Thyroid gland (tissue), 4 donors: ENCODE results near the gene CFAP210. TPM values are rescaled to one million over a fixed set of nuclear protein-coding genes. Genes with fewer than 3 reads are reported as not detected.
"Not testable (repeated sequence)": the region's sequence is repeated elsewhere in the genome, so short reads cannot be mapped to it uniquely, and the experiment has no call there.

Source experiments
- DNase-seq, 2 donors: peaks; one replicate each; pipeline ENCODE4 v3.0.0-alpha.2; 2019
- H3K27ac ChIP-seq, 3 donors: fragments of 200-600 bp; sonication (generic); 1 replicate in 2 of 3; 2 replicates in 1 of 3; pipeline ENCODE4 v1.5.1; 2016 to 2019; ENCODE audit warnings: mild to moderate bottlenecking in 1 of 3, moderate library complexity in 1 of 3
- H3K27me3 ChIP-seq: fragments of 200-600 bp; sonication (generic); one replicate; pipeline ENCODE4 v1.5.1; 2019
- H3K36me3 ChIP-seq, 2 donors: fragments of 200-600 bp; sonication (generic); one replicate each; pipeline ENCODE4 v1.5.1; 2016 to 2019
- H3K4me1 ChIP-seq, 2 donors: fragments of 200-600 bp; sonication (generic); one replicate each; pipeline ENCODE4 v1.5.1; 2017 to 2019
- H3K4me3 ChIP-seq, 3 donors: fragments of 200-600 bp; sonication (generic); replicated peaks in 1 of 3; 1 replicate in 2 of 3; 2 replicates in 1 of 3; pipeline ENCODE4 v1.5.1; 2016; ENCODE audit warnings: mild to moderate bottlenecking in 1 of 3
- H3K9me3 ChIP-seq: fragments of 200-600 bp; sonication (generic); one replicate; pipeline ENCODE4 v1.5.1; 2017
- CTCF ChIP-seq, 6 experiments: fragments of 200-600 bp in 3 of 6; fragments of 450-650 bp in 3 of 6; sonication (generic) in 3 of 6; IDR thresholded peaks; one replicate each; pipeline ENCODE4 v1.5.1; 2016 to 2019; ENCODE audit warnings: antibody characterized with exemption in 6 of 6, mild to moderate bottlenecking in 2 of 6, inconsistent platforms in 1 of 6, moderate library complexity in 1 of 6
- POLR2A ChIP-seq, 2 donors: fragments of 450-650 bp; IDR thresholded peaks; one replicate each; pipeline ENCODE4 v1.6.1; 2017; ENCODE audit warnings: antibody characterized with exemption in 2 of 2, mild to moderate bottlenecking in 2 of 2, moderate library complexity in 1 of 2
- WGBS, 2 donors: methylation state at CpG; one replicate each; pipeline ENCODE4 v1.1.5; 2017; 5-methylcytosine and 5-hydroxymethylcytosine counted together
- intact Hi-C: fragments of 100-400 bp; cut with DNase I; formaldehyde crosslinking; loops from one replicate; pipeline ENCODE4 v1.15.1; 2023
- total RNA-seq, 4 donors: library from RNA; depleted of rRNA; stranded (reverse); fragments of >200 nt; gene quantifications; one replicate each; pipeline ENCODE4 v1.2.3, GENCODE V29; 2016

CFAP210 gene
- total RNA-seq, 4 donors from 2014 or later, result 1.6 TPM; not detected in 2

DNA sequence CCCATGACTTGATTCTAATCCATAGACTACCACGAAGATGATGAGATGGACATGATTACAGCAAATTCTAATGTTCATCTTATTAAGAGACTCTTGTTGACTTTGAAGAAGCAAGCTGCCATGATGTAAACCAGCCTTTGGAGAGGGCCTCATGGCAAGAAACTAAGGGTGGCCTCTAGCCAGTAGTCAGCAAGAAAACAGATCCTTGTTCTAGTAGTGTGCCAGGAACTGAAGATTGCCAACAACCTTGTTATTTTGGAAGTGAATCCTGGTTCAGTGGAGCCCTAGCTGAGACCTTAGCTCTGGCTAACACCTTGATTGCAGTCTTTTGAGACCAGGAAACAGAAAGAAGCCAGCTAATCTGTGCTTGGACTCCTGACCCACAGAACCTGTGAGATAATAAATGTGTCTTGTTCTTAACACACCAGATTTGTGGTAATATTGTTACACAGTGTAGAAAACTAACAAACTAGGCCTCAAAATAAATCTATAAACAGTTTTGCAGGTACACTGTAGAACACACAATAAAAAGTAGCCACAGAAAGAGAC lies 10.0 kb upstream of the CFAP210 start:
- H3K36me3 ChIP-seq, result no peaks in the 10 kb centered on the region
- intact Hi-C loops, result loop anchor here (5.0 kb wide), 1 partner anchor 102 kb away; no protein-coding TSS in a partner anchor
- no peaks in the 10 kb centered on the region for H3K27me3 ChIP-seq
- DNase-seq, result no peak
- no peaks in the 10 kb centered on the region for H3K9me3 ChIP-seq
- peaks cover 11 to 13% of the 10 kb centered on the region in 2 donors for H3K4me1 ChIP-seq
- H3K27ac ChIP-seq, result no peak overlapping the region
- 93 to 100% methylated on average over 1 of the region's 1 CpG for WGBS, 2 donors
- TF ChIP-seq POLR2A (IDR thresholded peaks at IDR 0.05) (no peak), CTCF (IDR thresholded peaks at IDR 0.05) (no peak)
- no peak overlapping the region for H3K4me3 ChIP-seq

- TF ChIP-seq CTCF (IDR thresholded peaks at IDR 0.05), result no peak
- no peak for TF ChIP-seq POLR2A (IDR thresholded peaks at IDR 0.05)
- H3K4me1 ChIP-seq, result peaks cover 11 to 13% of the 10 kb centered on the region in 2 donors
- H3K9me3 ChIP-seq, result no peaks in the 10 kb centered on the region
- no peaks in the 10 kb centered on the region for H3K27me3 ChIP-seq
- 56 to 82% methylated on average over 3 of the region's 3 CpGs for WGBS, 2 donors
- no peak for DNase-seq
- intact Hi-C loops, result loop anchor here (5.0 kb wide), 1 partner anchor 101 kb away; no protein-coding TSS in a partner anchor
- no peak overlapping the region for H3K27ac ChIP-seq
- no peak overlapping the region for H3K4me3 ChIP-seq
- H3K36me3 ChIP-seq, result no peaks in the 10 kb centered on the region
Measured at GRCh38 chr2:169702996-169703395, 8.8 kb upstream of the CFAP210 start.

GRCh38 chr2:169699173-169699572 lies 5.0 kb upstream of the CFAP210 start:
- intact Hi-C loops, result loop anchor here (10.0 kb wide), 1 partner anchor 96 kb away; the partner anchor contains the start of gene SSB
- not testable (repeated sequence) for H3K27ac ChIP-seq, H3K9me3 ChIP-seq, H3K27me3 ChIP-seq, H3K4me3 ChIP-seq, DNase-seq, H3K36me3 ChIP-seq, H3K4me1 ChIP-seq
- WGBS, 2 donors, result 94 to 98% methylated on average over 2 of the region's 2 CpGs

DNA sequence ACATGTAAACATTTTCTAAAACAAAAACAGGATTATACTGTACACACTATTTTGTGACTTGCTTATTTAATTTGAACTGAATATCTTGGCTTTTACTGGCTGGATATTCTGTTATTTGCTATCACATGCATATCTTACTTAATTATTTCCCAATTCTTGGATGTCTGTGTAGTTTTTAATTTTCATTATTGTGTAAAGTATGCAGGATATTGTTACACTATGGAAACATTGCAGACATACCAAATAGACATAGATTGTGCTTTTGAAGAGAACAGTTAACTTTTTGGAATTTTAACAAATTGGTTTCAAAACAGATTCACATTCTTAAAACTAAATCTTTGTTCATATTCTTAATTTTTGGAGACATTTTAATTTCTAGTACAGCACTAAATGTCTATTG lies 2.2 kb upstream of the CFAP210 start:
- Histone ChIP-seq H3K27ac (no peak overlapping the region), H3K36me3 (no peaks in the 10 kb centered on the region), H3K4me1 (peaks cover 0 to 8% of the 10 kb centered on the region in 2 donors), H3K27me3 (no peaks in the 10 kb centered on the region), H3K9me3 (no peaks in the 10 kb centered on the region), H3K4me3 (no peak overlapping the region)
- DNase-seq, result no peak
- TF ChIP-seq CTCF (IDR thresholded peaks at IDR 0.05), result no peak
- TF ChIP-seq POLR2A (IDR thresholded peaks at IDR 0.05), result no peak
- intact Hi-C loops, result loop anchor here (10.0 kb wide), 1 partner anchor 98 kb away; the partner anchor contains the start of gene SSB

DNA sequence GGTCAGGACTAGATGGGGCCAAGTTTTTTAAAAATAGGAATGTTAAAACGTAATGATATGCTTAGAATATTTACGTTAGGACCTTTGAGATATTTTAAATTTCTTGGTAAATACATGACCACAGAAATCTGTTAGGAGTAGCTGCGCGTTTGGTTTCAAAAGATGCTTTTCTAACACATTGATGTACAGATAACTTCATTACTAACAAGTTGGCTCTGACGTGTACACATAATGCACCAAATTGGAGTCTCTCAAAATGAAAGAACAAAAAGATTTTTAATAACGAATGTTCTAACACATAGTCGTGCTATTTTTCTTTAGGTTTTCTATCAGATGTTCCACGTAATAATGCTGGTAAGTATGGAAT lies 672 bp upstream of the CFAP210 start:
- intact Hi-C loops, result loop anchor here (10.0 kb wide), 1 partner anchor 100 kb away; the partner anchor contains the start of gene SSB
- Histone ChIP-seq H3K36me3 (no peaks in the 10 kb centered on the region), H3K27ac (peak overlapping the region; percentile 81 to 86 (median 85)), H3K9me3 (no peaks in the 10 kb centered on the region), H3K4me3 (peak overlapping the region; percentile 71 to 77 (median 72)), H3K27me3 (no peaks in the 10 kb centered on the region), H3K4me1 (peaks cover 0 to 8% of the 10 kb centered on the region in 2 donors)
- WGBS, 2 donors, result 34 to 35% methylated on average over 8 of the region's 8 CpGs
- DNase-seq, result no peak
- TF ChIP-seq CTCF (IDR thresholded peaks at IDR 0.05), result no peak
- no peak for TF ChIP-seq POLR2A (IDR thresholded peaks at IDR 0.05)
